Renal cortex interstitium (tissue), 11 donors: Measurements from ENCODE around the gene PRXL2A. TPM values are rescaled to one million over a fixed set of nuclear protein-coding genes. Genes with fewer than 3 reads are reported as not detected.

Experiments
- DNase-seq, 11 donors: peaks; one replicate each; pipeline ENCODE4 v3.0.0-alpha.2; 2013; ENCODE audit warnings: low read depth in 9 of 11, low spot score in 4 of 11; ENCODE audit errors: extremely low read depth in 1 of 11
- polyA plus RNA-seq, 3 donors: library from polyadenylated mRNA; unstranded; fragments of 120-200 nt; gene quantifications; one replicate each; pipeline ENCODE4 v1.2.1, GENCODE V29; 2013; ENCODE audit not compliant: insufficient read length in 3 of 3

Gene PRXL2A
- polyA plus RNA-seq, 3 donors = 111 to 138 (median 123) TPM

DNA sequence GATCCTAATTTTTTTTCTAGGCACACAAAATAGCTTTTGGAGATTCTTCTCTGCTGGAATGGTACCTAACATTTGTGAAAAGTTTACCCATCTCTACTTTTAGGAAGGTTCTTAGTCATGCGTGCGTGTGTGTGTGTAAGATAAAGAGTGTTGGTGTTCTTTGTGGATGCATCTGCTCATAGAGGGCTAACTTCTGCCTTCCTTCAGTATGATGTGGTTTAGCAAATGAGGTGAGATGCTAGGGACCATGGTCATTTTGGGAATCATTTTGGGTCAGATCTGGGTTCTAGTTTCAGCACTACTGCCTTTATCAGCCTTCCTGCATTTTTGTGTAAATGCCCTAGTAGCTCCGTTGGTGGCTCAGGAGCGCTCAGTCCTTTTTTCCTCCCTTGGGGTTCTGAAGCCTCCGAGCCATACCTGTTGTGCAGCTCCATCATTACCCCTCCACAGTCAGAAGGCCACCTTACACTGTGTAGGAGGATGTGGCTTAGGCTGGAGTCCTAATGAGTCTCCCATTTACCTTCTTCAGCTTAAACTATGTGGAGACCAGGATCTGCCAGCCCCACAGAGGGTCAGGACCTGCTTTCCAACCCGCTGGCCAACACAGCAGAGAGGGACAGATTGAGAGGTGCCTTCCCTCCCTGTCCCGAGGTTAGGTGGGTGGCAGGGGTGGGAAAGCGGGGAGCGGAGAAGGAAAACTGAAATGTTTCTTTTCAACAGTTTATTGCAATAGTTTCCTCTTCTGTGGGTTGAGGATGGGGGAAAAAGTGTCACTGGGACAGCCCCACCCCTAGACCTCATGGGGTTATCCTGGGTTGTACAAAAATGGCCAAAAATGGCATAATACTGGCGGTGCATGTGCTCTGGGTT, 77.0 kb downstream of the PRXL2A start:
- no peak for DNase-seq

DNA sequence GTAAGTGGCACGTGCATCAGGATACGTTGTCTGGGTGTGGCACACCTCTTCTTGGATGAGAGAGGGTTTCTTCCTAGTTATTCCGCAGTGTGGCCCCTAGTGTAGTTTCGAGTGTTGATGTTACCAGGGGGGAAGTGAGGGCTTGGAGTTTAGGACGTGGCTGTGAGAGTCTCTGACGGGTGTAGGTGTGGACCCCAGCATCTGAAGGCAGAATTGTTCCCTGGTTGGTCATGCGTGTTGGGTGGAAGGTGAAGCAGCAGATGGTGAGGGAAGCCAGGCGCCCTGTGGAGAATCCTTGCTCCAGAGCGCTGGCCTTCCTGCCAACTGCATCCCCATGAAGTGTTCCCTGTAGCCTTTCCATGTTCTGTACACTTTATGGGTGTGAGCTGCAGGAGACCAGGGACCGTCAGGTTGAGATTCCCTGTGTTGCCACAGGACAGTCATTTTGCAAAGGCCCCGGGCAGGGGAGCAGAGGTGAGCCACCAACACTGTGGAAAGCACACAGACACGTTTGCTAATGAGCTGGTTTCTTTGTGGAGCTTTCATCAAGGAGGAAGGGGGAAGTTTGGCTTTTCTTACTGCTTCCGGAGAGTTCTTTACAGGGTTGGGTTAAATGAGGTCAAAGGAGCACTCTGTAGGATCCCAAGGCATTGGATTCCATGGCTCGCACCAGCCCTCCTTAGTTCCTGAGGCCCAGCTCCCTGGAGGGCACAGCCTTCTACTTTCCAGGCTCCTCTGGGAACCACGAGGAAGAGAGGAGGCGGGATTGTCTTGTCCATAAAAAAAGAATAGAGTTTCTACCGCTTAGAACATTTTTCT, 77.8 kb downstream of the PRXL2A start:
- DNase-seq = no peak

Other genes with a start within 250 kb of the PRXL2A start
- 100 to 1,000 TPM; 112 to 143 (median 130) TPM for gene ANXA11, start 203.0 kb upstream of the PRXL2A start, polyA plus RNA-seq
- 1 to 10 TPM in 2 of 3 donors, under 1 TPM in 1; 0.88 to 1.3 (median 1.0) TPM for gene MAT1A, start 118.9 kb upstream of the PRXL2A start, polyA plus RNA-seq
- under 1 TPM; 0.34 to 0.96 (median 0.50) TPM for gene DYDC1, start 51.8 kb upstream of the PRXL2A start, polyA plus RNA-seq
- 1 to 10 TPM; 1.5 to 2.5 (median 1.6) TPM for gene DYDC2, start 51.8 kb upstream of the PRXL2A start, polyA plus RNA-seq
- 10 to 100 TPM; 82.4 to 93.3 (median 86.6) TPM for gene TSPAN14, start 45.8 kb downstream of the PRXL2A start, polyA plus RNA-seq
- under 1 TPM; 0.17 to 0.26 (median 0.20) TPM for gene SH2D4B, start 129.4 kb downstream of the PRXL2A start, polyA plus RNA-seq